ENCODE results near the gene PAX7. TPM values are rescaled to one million over a fixed set of nuclear protein-coding genes. Genes with fewer than 3 reads are reported as not detected.

PAX7 gene
- total and polyA plus RNA-seq, 12 donors: not detected

DNA sequence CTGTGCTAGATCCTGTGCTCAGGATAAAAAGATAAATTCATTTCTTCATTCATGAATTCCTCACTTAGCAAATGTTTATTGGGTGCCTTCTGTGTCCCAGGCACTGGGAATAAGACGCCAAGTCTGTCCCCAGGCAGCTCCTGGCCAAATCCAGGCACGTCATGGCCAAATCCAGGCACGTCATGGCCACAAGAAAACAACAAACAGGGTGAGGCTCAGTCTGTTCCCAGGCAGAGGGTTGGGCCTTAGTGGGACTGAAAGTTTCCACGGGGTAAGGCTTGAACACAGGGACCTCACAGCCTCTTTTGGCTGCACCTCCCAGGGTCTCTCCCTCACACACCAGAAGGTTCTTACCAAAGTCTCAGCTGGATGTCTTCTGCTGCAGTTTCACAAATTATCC lies 95.7 kb downstream of the PAX7 start:
- TF ChIP-seq, protein P1, sequence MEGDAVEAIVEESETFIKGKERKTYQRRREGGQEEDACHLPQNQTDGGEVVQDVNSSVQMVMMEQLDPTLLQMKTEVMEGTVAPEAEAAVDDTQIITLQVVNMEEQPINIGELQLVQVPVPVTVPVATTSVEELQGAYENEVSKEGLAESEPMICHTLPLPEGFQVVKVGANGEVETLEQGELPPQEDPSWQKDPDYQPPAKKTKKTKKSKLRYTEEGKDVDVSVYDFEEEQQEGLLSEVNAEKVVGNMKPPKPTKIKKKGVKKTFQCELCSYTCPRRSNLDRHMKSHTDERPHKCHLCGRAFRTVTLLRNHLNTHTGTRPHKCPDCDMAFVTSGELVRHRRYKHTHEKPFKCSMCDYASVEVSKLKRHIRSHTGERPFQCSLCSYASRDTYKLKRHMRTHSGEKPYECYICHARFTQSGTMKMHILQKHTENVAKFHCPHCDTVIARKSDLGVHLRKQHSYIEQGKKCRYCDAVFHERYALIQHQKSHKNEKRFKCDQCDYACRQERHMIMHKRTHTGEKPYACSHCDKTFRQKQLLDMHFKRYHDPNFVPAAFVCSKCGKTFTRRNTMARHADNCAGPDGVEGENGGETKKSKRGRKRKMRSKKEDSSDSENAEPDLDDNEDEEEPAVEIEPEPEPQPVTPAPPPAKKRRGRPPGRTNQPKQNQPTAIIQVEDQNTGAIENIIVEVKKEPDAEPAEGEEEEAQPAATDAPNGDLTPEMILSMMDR (IDR thresholded peaks at IDR 0.05): no peak
- H3K4me1 ChIP-seq: no peaks in the 10 kb centered on the region
- H3K9me3 ChIP-seq: no peaks in the 10 kb centered on the region
- ATAC-seq (peak in 1 of 8 donors; percentile 65), DNase-seq (no peak)
- H3K36me3 ChIP-seq: no peaks in the 10 kb centered on the region
- peaks cover 0 to 97% (median 90%) of the 10 kb centered on the region in 7 donors for H3K27me3 ChIP-seq
- no peak overlapping the region for H3K27ac ChIP-seq
- intact Hi-C loops (cut with DNase I): no loop called here
- H3K4me3 ChIP-seq: no peak overlapping the region
- 32 to 44% methylated on average over 4 of the region's 4 CpGs for WGBS, 2 donors

DNA sequence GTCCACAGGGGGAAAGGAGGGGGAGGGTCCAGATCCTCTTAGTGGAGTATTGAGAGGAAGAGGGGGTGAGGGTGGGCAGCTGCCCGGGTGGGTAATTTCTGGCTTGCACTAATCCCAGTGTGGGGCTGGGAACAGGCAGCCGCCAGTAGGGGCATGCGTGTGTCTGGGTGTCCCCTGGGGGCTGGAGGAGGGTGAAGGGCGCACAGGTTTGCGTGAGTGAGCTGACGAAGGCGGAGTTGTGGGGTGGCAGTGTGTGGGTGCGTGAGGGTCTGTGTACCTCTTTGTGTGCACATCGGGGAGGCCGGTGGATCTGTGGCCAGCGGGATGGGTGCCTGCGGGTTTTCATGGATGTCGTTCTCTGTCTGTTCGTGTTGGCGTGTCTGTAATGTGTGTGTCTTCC lies 97.3 kb downstream of the PAX7 start:
- intact Hi-C loops (cut with DNase I): no loop called here
- H3K4me1 ChIP-seq: no peaks in the 10 kb centered on the region
- TF ChIP-seq, protein P1 (IDR thresholded peaks at IDR 0.05): no peak
- H3K9me3 ChIP-seq: no peaks in the 10 kb centered on the region
- ATAC-seq (no peak), DNase-seq (no peak)
- H3K4me3 ChIP-seq: no peak overlapping the region
- WGBS, 2 donors: 66 to 69% methylated on average over 15 of the region's 15 CpGs
- H3K27me3 ChIP-seq: peaks cover 0 to 98% (median 90%) of the 10 kb centered on the region in 7 donors
- no peak overlapping the region for H3K27ac ChIP-seq
- no peaks in the 10 kb centered on the region for H3K36me3 ChIP-seq

DNA sequence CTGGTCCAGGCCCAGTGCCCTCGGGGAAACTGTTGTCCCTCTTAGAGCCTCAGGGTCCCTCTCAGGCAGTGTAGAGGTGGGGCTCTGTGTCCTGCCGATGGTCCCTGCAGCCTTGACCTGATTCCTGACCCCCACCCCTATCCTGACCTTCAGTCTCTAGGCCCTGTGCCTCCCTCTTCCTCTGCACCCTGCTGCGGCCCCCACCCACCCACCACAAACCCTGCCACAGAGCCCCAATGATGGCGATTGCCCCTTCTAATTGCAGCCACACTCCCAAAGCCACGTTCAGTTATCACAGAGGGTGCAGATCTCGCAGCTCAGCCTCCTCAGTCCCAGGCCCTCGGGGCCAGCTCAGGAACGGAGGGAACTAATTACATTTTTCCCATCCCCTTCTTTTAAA lies 99.7 kb downstream of the PAX7 start:
- TF ChIP-seq, protein P1 (IDR thresholded peaks at IDR 0.05): no peak
- ATAC-seq (no peak), DNase-seq (no peak)
- H3K27ac ChIP-seq: no peak overlapping the region
- H3K27me3 ChIP-seq: peaks cover 0 to 96% (median 90%) of the 10 kb centered on the region in 7 donors
- no peaks in the 10 kb centered on the region for H3K9me3 ChIP-seq
- no peak overlapping the region for H3K4me3 ChIP-seq
- intact Hi-C loops (cut with DNase I): no loop called here
- 40 to 42% methylated on average over 8 of the region's 8 CpGs for WGBS, 2 donors
- no peaks in the 10 kb centered on the region for H3K36me3 ChIP-seq
- H3K4me1 ChIP-seq: no peaks in the 10 kb centered on the region

DNA sequence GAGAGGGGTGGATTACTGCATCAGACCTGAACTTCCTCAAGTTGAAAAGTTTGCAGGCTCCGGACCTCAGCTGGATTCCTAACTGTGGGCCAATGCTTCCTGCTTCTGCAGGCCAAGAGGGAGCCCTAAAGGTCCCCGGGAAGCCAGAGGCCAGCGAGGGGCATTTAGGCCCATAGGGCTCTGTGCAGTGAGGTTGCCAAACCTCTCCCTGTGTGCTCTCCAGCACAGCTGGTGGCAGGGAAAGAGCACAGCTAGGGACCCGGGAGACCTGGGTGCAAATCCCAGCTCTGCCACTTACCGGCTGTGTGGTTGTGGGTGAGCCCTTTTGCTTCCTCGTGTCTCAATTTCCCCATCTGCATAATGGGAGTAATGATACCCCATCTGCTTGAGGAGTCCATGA lies 100.5 kb downstream of the PAX7 start:
- Histone ChIP-seq H3K27me3 (peaks cover 0 to 97% (median 87%) of the 10 kb centered on the region in 7 donors), H3K27ac (no peak overlapping the region), H3K4me3 (no peak overlapping the region), H3K36me3 (no peaks in the 10 kb centered on the region), H3K4me1 (no peaks in the 10 kb centered on the region), H3K9me3 (no peaks in the 10 kb centered on the region)
- ATAC-seq: no peak
- DNase-seq: no peak
- 37 to 41% methylated on average over 6 of the region's 6 CpGs for WGBS, 2 donors
- TF ChIP-seq, protein P1 (IDR thresholded peaks at IDR 0.05): no peak
- intact Hi-C loops (cut with DNase I): no loop called here
